ENCODE data around the gene SPTBN5. TPM values are rescaled to one million over a fixed set of nuclear protein-coding genes. Genes with fewer than 3 reads are reported as not detected.

SPTBN5 gene
- polyA plus RNA-seq, 1 donor from 2014 or later: 0.01 TPM

GRCh38 chr15:41817327-41817726, 76.5 kb downstream of the SPTBN5 start:
- H3F3A ChIP-seq (ENCODE audit: insufficient read depth, low read length, poor library complexity, severe bottlenecking): no peaks in the 10 kb centered on the region
- no peaks in the 10 kb centered on the region for H3K79me2 ChIP-seq (replicated peaks; ENCODE audit: insufficient read depth, low read length)
- H3K4me3 ChIP-seq (ENCODE audit: low read length): no peak overlapping the region
- H3K9ac ChIP-seq (ENCODE audit: low read length): no peak overlapping the region
- no peak overlapping the region for H3K27ac ChIP-seq (ENCODE audit: low read length)
- TF ChIP-seq EP300 (conservative IDR thresholded peaks at IDR 0.05; ENCODE audit: poor library complexity, severe bottlenecking) (no peak), POLR2AphosphoS5 (IDR thresholded peaks at IDR 0.05) (no peak), EZH2 (IDR thresholded peaks at IDR 0.05; ENCODE audit: borderline replicate concordance, insufficient read depth, low read length, poor library complexity, severe bottlenecking) (no peak), MXI1 (conservative IDR thresholded peaks at IDR 0.05; ENCODE audit: poor library complexity, severe bottlenecking) (no peak)
- no peak overlapping the region for H2AFZ ChIP-seq (ENCODE audit: low read depth, low read length)
- H3K4me2 ChIP-seq (ENCODE audit: low read length): no peak overlapping the region
- H3K36me3 ChIP-seq (ENCODE audit: insufficient read depth, low read length): peaks cover 7% of the 10 kb centered on the region
- H3K27me3 ChIP-seq (ENCODE audit: insufficient read depth, low read depth, low read length): no peaks in the 10 kb centered on the region
- no peaks in the 10 kb centered on the region for H3K9me3 ChIP-seq (ENCODE audit: low read length)
- no peaks in the 10 kb centered on the region for H3K9me2 ChIP-seq (ENCODE audit: insufficient read depth, low read length)
- no peaks in the 10 kb centered on the region for H4K20me1 ChIP-seq (ENCODE audit: insufficient read depth)

- no peaks in the 10 kb centered on the region for H4K20me1 ChIP-seq (ENCODE audit: insufficient read depth)
- no peak overlapping the region for H2AFZ ChIP-seq (ENCODE audit: low read depth, low read length)
- H3K27me3 ChIP-seq (ENCODE audit: insufficient read depth, low read depth, low read length): no peaks in the 10 kb centered on the region
- no peaks in the 10 kb centered on the region for H3K9me2 ChIP-seq (ENCODE audit: insufficient read depth, low read length)
- H3K79me2 ChIP-seq (replicated peaks; ENCODE audit: insufficient read depth, low read length): no peaks in the 10 kb centered on the region
- H3K27ac ChIP-seq (ENCODE audit: low read length): no peak overlapping the region
- H3K9ac ChIP-seq (ENCODE audit: low read length): no peak overlapping the region
- TF ChIP-seq EZH2 (IDR thresholded peaks at IDR 0.05; ENCODE audit: borderline replicate concordance, insufficient read depth, low read length, poor library complexity, severe bottlenecking) (no peak), REST (IDR thresholded peaks at IDR 0.05; ENCODE audit: borderline replicate concordance) (no peak), SMC3 (conservative IDR thresholded peaks at IDR 0.05; ENCODE audit: poor library complexity) (no peak), EP300 (conservative IDR thresholded peaks at IDR 0.05; ENCODE audit: poor library complexity, severe bottlenecking) (no peak), POLR2AphosphoS5 (IDR thresholded peaks at IDR 0.05) (no peak), RAD21 (conservative IDR thresholded peaks at IDR 0.05) (no peak)
- H3F3A ChIP-seq (ENCODE audit: insufficient read depth, low read length, poor library complexity, severe bottlenecking): no peaks in the 10 kb centered on the region
- H3K9me3 ChIP-seq (ENCODE audit: low read length): no peaks in the 10 kb centered on the region
- peaks cover 7% of the 10 kb centered on the region for H3K36me3 ChIP-seq (ENCODE audit: insufficient read depth, low read length)
- H3K4me3 ChIP-seq (ENCODE audit: low read length): no peak overlapping the region
- H3K4me2 ChIP-seq (ENCODE audit: low read length): no peak overlapping the region
These were observed 77.1 kb downstream of the SPTBN5 start for GRCh38 chr15:41816788-41817187.

GRCh38 chr15:41814534-41814933, 79.3 kb downstream of the SPTBN5 start:
- no peaks in the 10 kb centered on the region for H3F3A ChIP-seq (ENCODE audit: insufficient read depth, low read length, poor library complexity, severe bottlenecking)
- no peak overlapping the region for H3K9ac ChIP-seq (ENCODE audit: low read length)
- H3K9me2 ChIP-seq (ENCODE audit: insufficient read depth, low read length): no peaks in the 10 kb centered on the region
- H3K9me3 ChIP-seq (ENCODE audit: low read length): no peaks in the 10 kb centered on the region
- peaks cover 7% of the 10 kb centered on the region for H3K36me3 ChIP-seq (ENCODE audit: insufficient read depth, low read length)
- no peaks in the 10 kb centered on the region for H3K79me2 ChIP-seq (replicated peaks; ENCODE audit: insufficient read depth, low read length)
- TF ChIP-seq SMC3 (conservative IDR thresholded peaks at IDR 0.05; ENCODE audit: poor library complexity) (no peak), EZH2 (IDR thresholded peaks at IDR 0.05; ENCODE audit: borderline replicate concordance, insufficient read depth, low read length, poor library complexity, severe bottlenecking) (no peak), EP300 (conservative IDR thresholded peaks at IDR 0.05; ENCODE audit: poor library complexity, severe bottlenecking) (no peak)
- no peak overlapping the region for H2AFZ ChIP-seq (ENCODE audit: low read depth, low read length)
- no peak overlapping the region for H3K27ac ChIP-seq (ENCODE audit: low read length)
- H4K20me1 ChIP-seq (ENCODE audit: insufficient read depth): no peaks in the 10 kb centered on the region
- H3K27me3 ChIP-seq (ENCODE audit: insufficient read depth, low read depth, low read length): no peaks in the 10 kb centered on the region
- H3K4me2 ChIP-seq (ENCODE audit: low read length): no peak overlapping the region
- no peak overlapping the region for H3K4me3 ChIP-seq (ENCODE audit: low read length)
